ENCODE measurements around the gene KCNJ4.
"Not testable (repeated sequence)": the region's sequence is repeated elsewhere in the genome, so short reads cannot be mapped to it uniquely, and the experiment has no call there.

Gene KCNJ4

GRCh38 chr22:38413085-38414008 lies 41.7 kb downstream of the KCNJ4 start:
- DNase-seq (ENCODE audit: low read depth, low spot score) = no peak

GRCh38 chr22:38412435-38413084 lies 42.4 kb downstream of the KCNJ4 start:
- DNase-seq (ENCODE audit: low read depth, low spot score) = no peak

DNA sequence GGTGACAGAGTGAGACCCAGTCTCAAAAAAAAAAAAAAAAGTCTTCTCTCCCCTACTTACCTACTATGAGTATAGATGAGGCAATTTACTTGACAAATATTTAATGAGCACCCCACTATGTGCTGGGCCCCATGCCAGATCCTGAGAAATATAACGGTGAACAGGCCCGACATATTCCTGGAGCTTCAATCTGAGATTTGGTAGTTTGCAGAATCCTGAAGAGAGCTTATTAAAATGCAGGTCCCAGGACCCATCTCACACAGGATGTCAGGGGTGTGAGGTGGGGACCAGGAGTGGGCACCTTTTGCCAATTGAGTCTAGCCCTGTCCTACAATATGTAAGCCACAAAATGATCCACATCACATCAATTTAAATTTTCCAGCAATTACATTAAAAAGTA lies 44.0 kb downstream of the KCNJ4 start:
- no peak for DNase-seq (ENCODE audit: low read depth, low spot score)

DNA sequence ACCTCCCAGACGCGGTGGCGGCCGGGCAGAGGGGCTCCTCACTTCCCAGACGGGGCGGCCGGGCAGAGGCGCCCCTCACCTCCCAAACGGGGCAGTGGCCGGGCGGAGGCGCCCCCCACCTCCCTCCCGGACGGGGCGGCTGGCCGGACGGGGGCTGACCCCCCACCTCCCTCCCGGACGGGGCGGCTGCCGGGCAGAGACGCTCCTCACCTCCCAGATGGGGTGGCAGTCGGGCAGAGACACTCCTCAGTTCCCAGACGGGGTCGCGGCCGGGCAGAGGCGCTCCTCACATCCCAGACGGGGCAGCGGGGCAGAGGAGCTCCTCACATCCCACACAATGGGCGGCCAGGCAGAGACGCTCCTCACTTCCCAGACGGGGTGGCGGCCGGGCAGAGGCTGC lies 45.1 kb downstream of the KCNJ4 start:
- not testable (repeated sequence) for DNase-seq (ENCODE audit: low read depth, low spot score)

GRCh38 chr22:38406617-38407016 lies 48.4 kb downstream of the KCNJ4 start:
- no peak for DNase-seq (ENCODE audit: low read depth, low spot score)

GRCh38 chr22:38404419-38404818 lies 50.6 kb downstream of the KCNJ4 start:
- DNase-seq (ENCODE audit: low read depth, low spot score) = no peak

DNA sequence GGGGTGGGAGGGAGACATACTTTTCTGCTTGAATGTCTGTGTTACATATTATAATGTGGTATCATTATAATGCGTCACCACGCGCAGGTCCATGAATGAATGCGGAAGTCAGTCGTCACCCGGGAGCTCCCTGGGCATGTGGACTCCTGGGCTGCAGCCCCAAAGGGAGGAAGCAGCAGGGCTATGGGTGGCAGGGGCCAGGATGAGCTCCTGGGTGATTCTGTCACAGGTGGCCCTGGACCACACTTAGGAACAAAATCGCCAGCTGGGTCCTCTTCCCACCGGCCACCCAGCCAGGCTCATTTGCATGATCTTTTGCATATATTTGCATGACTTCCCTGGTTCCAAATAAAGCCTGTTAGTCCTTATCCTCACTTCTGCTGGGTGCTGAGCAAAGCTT lies 51.2 kb downstream of the KCNJ4 start:
- no peak for DNase-seq (ENCODE audit: low read depth, low spot score)

- no peak for DNase-seq (ENCODE audit: low read depth, low spot score)
Observed at GRCh38 chr22:38402204-38402603, 52.8 kb downstream of the KCNJ4 start.

DNA sequence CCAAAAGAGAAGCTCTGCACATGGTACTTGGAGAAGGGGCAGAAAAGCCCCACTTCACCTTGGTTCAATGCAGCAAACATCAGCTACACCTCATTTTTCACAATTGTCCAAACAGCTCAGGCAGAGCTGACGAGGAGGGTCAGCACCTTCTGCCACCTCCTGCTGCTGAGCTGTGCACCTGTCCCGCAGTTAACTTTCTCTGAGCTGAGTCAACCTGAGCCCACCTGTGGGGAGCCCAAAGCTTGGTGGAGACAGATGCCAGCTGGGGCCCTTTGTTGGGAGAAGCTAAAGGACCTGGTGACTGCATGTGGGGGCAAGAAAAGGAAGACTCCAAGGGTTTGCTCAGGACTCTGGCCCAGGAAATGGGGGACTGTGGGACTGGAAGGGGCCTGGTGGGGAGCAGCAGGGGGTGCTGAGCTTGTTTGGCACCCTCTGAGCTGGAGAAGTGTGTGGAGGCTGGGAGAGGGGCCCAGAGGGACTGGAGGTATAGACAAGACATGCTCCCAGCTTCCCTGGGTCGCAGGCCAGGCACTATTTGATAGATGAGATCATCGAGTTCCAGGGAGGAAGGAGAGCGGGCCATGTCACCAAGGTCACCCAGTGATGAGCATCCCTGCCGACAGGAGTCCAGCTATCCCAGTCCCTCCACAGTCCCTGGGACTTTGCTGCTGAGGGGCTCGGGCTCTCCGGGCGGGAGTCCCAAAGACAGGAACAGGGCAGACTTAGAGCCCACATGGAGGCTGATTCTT lies 53.5 kb downstream of the KCNJ4 start:
- DNase-seq (ENCODE audit: low read depth, low spot score) = no peak

DNA sequence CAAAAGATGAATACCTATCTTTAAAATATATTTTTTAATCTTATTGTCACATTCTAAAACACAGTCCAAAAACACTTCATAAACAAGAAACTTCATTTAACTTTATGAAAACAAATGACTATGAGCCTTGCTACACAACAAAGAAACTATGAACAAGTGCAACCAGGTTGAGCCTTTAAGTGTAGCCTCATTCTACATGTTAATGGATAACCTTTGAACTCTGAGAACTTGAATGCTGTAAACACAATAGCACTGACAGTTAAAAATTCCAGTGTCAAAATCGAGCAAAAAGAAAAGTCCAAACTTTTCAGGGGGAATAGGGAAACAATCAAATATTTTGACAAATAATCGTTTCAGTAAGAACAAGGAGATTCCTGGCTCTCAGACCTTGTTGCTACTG lies 54.7 kb downstream of the KCNJ4 start:
- DNase-seq (ENCODE audit: low read depth, low spot score) = not testable (repeated sequence)

DNA sequence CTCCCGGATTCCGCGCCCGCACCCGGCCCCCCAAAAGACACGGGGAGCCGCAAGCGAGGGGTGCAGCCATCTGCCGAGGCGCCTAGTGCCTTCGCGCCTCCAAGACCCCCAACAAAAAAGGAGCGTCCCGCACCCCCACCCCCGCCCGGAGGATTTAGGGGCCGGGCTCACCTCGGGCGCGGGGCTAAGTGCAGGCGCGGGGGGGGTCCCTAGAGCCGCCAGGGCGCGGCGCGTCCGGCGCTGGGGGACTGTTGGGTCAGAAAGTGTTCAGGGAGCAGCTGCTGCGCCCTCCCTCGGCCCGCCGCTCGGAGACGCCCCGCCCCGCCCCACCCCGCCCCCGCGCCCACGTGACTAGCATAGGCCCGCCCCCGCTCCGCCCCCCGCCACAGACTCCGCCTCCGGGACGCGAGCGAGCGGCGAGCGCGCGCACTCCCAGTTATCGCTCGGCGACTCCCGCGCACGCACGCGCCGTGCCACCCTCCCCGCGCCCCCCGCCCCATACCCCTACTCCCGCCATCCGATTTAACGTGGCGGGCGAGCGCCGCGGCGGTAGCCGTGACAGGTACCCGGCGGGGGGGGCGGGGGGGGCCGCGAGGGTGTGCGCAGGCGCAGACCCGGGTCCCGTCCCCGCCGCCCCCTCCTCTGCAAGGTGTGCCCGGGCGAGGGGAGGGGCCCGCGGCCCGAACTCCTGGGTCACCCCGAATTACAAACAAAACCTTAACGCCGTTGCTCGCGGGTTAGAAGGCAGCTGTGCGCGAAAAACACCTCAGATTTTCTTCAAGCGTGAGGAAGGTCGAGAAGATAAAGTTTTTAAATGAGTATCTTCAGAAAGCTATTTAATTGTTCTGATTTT lies 56.2 kb downstream of the KCNJ4 start:
- DNase-seq (ENCODE audit: low read depth, low spot score) = no peak

- not testable (repeated sequence) for DNase-seq (ENCODE audit: low read depth, low spot score)
Observed at GRCh38 chr22:38398181-38398608, 56.8 kb downstream of the KCNJ4 start.

- no peak for DNase-seq (ENCODE audit: low read depth, low spot score)
Observed at GRCh38 chr22:38397189-38398085, 57.6 kb downstream of the KCNJ4 start.

GRCh38 chr22:38396440-38397069 lies 58.4 kb downstream of the KCNJ4 start:
- not testable (repeated sequence) for DNase-seq (ENCODE audit: low read depth, low spot score)

- DNase-seq (ENCODE audit: low read depth, low spot score) = not testable (repeated sequence)
Observed at GRCh38 chr22:38395944-38396343, 59.1 kb downstream of the KCNJ4 start.

DNA sequence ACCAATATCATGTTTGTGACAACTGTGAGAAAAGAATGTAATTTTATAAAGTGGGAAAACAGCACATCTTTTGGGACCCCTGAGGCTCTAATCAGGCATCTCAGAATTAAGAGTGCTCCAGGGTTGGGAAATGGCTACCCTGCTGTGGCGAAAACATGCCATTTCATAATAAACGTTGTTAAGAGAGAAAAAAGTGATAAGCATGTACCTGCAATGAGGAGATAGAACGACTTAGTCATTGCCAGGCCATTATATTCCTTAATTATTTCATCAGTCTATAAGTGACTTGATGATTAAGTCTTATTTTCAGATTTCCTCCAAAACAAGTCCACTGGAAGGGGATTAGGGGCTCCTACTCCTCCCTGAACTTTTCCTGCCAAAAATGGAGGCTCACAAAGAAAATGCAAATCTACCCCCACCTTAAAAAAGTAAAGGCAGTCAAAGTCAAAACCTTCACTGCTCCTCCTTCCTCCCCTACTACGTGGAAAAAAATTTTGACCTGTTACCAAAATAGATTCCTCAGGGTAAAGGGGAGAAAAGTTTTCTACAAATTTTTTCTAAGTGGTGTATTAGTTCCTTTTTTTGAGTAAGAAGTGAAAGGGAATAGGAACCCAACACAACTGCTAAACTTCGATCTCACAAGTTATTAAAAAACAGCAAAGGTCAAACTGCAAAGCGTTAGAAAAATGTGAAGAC lies 59.9 kb downstream of the KCNJ4 start:
- DNase-seq (ENCODE audit: low read depth, low spot score) = not testable (repeated sequence)

DNA sequence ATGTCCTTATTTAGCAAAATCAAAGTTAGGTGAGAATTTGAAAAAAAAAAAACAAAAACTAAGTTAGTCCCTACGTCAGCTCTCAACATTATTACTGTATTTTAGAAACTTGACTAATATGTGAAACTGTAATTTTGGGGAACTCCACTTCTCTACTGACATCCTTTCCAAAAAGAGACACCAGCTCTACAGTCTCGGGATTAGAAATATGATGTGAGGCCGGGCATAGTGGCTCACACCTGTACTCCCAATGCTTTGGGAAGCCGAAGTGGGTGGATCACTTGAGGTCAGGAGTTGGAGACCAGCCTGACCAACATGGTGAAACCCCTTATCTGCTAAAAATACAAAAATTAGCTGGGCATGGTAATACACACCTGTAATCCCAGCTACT lies 65.6 kb downstream of the KCNJ4 start:
- DNase-seq (ENCODE audit: low read depth, low spot score) = not testable (repeated sequence)

- not testable (repeated sequence) for DNase-seq (ENCODE audit: low read depth, low spot score)
Observed at GRCh38 chr22:38388506-38389427, 66.2 kb downstream of the KCNJ4 start.
